ENCODE measurements around the gene ABCG1.

ABCG1 gene

GRCh38 chr21:42230178-42230577 is 11.2 kb downstream of the ABCG1 start:
- FAIRE-seq: no peak
- DNase-seq (ENCODE audit: extremely low spot score, insufficient read length, low read depth): no peak

GRCh38 chr21:42230636-42231035 is 11.7 kb downstream of the ABCG1 start:
- FAIRE-seq (no peak), DNase-seq (ENCODE audit: extremely low spot score, insufficient read length, low read depth) (no peak)

GRCh38 chr21:42231756-42232155 is 12.8 kb downstream of the ABCG1 start:
- no peak for DNase-seq (ENCODE audit: extremely low spot score, insufficient read length, low read depth)

GRCh38 chr21:42232176-42232825 is 13.4 kb downstream of the ABCG1 start:
- DNase-seq (ENCODE audit: extremely low spot score, insufficient read length, low read depth) (no peak), FAIRE-seq (peak; percentile 84)

More at GRCh38 chr21:42231756-42232155, 12.8 kb downstream of the ABCG1 start:
- no peak for FAIRE-seq

- FAIRE-seq: peak; percentile 83
- DNase-seq (ENCODE audit: extremely low spot score, insufficient read length, low read depth): no peak
Measured at GRCh38 chr21:42233067-42233961, 14.4 kb downstream of the ABCG1 start.

GRCh38 chr21:42234041-42234440 is 15.1 kb downstream of the ABCG1 start:
- FAIRE-seq: no peak
- DNase-seq (ENCODE audit: extremely low spot score, insufficient read length, low read depth): no peak

- DNase-seq (ENCODE audit: extremely low spot score, insufficient read length, low read depth) (no peak), FAIRE-seq (peak; percentile 5)
Measured at GRCh38 chr21:42234464-42235241, 15.7 kb downstream of the ABCG1 start.

- no peak for FAIRE-seq
- no peak for DNase-seq (ENCODE audit: extremely low spot score, insufficient read length, low read depth)
Measured at GRCh38 chr21:42235593-42235992, 16.7 kb downstream of the ABCG1 start.

GRCh38 chr21:42236014-42236413 is 17.1 kb downstream of the ABCG1 start:
- FAIRE-seq (no peak), DNase-seq (ENCODE audit: extremely low spot score, insufficient read length, low read depth) (no peak)

- DNase-seq (ENCODE audit: extremely low spot score, insufficient read length, low read depth): no peak
- FAIRE-seq: peak; percentile 74
Measured at GRCh38 chr21:42236693-42237092, 17.8 kb downstream of the ABCG1 start.

GRCh38 chr21:42237161-42237560 is 18.2 kb downstream of the ABCG1 start:
- FAIRE-seq: no peak
- no peak for DNase-seq (ENCODE audit: extremely low spot score, insufficient read length, low read depth)

GRCh38 chr21:42237577-42237976 is 18.6 kb downstream of the ABCG1 start:
- DNase-seq (ENCODE audit: extremely low spot score, insufficient read length, low read depth): no peak
- FAIRE-seq: no peak

GRCh38 chr21:42238185-42238934 is 19.4 kb downstream of the ABCG1 start:
- no peak for DNase-seq (ENCODE audit: extremely low spot score, insufficient read length, low read depth)

GRCh38 chr21:42239556-42239955 is 20.6 kb downstream of the ABCG1 start:
- DNase-seq (ENCODE audit: extremely low spot score, insufficient read length, low read depth) (no peak), FAIRE-seq (no peak)

More at GRCh38 chr21:42238185-42238934, 19.4 kb downstream of the ABCG1 start:
- FAIRE-seq: no peak

- FAIRE-seq (no peak), DNase-seq (ENCODE audit: extremely low spot score, insufficient read length, low read depth) (no peak)
Measured at GRCh38 chr21:42239973-42240372, 21.0 kb downstream of the ABCG1 start.

GRCh38 chr21:42242611-42243010 is 23.7 kb downstream of the ABCG1 start:
- no peak for DNase-seq (ENCODE audit: extremely low spot score, insufficient read length, low read depth)
- FAIRE-seq: no peak

- DNase-seq (ENCODE audit: extremely low spot score, insufficient read length, low read depth): no peak
- no peak for FAIRE-seq
Measured at GRCh38 chr21:42243026-42243425, 24.1 kb downstream of the ABCG1 start.

GRCh38 chr21:42245331-42246193 is 26.6 kb downstream of the ABCG1 start:
- FAIRE-seq: no peak
- DNase-seq (ENCODE audit: extremely low spot score, insufficient read length, low read depth): no peak

- DNase-seq (ENCODE audit: extremely low spot score, insufficient read length, low read depth) (no peak), FAIRE-seq (no peak)
Measured at GRCh38 chr21:42247716-42248115, 28.8 kb downstream of the ABCG1 start.

All from GM18507 (cell line).